ENCODE data around the gene DAPK2. TPM values are rescaled to one million over a fixed set of nuclear protein-coding genes. Genes with fewer than 3 reads are reported as not detected.

Gene DAPK2
- total and polyA plus RNA-seq, 2 of the 13 experiments (the other 11 are each of a cell fraction or from before 2014, with no cell fraction given), result 0.33 to 0.63 TPM

GRCh38 chr15:63971904-63972303 lies 74.4 kb downstream of the DAPK2 start (continued):
- TF ChIP-seq CSRNP2 (CRISPR knock-in tag; conservative IDR thresholded peaks at IDR 0.05; ENCODE audit: low read depth) (no peak), ZNF44 (CRISPR knock-in tag; IDR thresholded peaks at IDR 0.05) (no peak)

- no peak overlapping the region for H3K9ac ChIP-seq (ENCODE audit: insufficient read depth, low read depth, low read length)
- POLR2A ChIA-PET, result no interaction called here
- peaks cover 9% of the 10 kb centered on the region for H3K4me1 ChIP-seq (ENCODE audit: insufficient read depth, low read length)
- H3K9me3 ChIP-seq (ENCODE audit: low read length), result no peaks in the 10 kb centered on the region
- no TSS peak for BruUV-seq (replicated peaks)
- H3K4me3 ChIP-seq (replicated peaks in 1 of 3; ENCODE audit: insufficient read depth in 1 of 3, low read depth in 2 of 3, low read length in 3 of 3), result no peak overlapping the region
- H2AFZ ChIP-seq (ENCODE audit: low read length), result no peak overlapping the region
- no peaks in the 10 kb centered on the region for H3K36me3 ChIP-seq (replicated peaks in 1 of 2; ENCODE audit: control insufficient read depth in 1 of 2, insufficient read depth in 2 of 2, low read length in 2 of 2)
- H3K27ac ChIP-seq (ENCODE audit: extremely low read length, insufficient read depth, low read length), result no peak overlapping the region
- H4K20me1 ChIP-seq (ENCODE audit: insufficient read depth, low read length), result no peaks in the 10 kb centered on the region
- CTCF ChIA-PET (ENCODE audit: low intra/inter-chr PET ratio, low total read pairs), result no interaction called here
- WGBS (ENCODE audit: low lambda C conversion rate), result 0% methylated on average over 2 of the region's 2 CpGs
- H3K4me2 ChIP-seq (ENCODE audit: low read depth, low read length), result no peak overlapping the region
- TF ChIP-seq SIN3A (IDR thresholded peaks at IDR 0.05; ENCODE audit: borderline replicate concordance, low read depth, low read length), result no peak
- FAIRE-seq (no peak), ATAC-seq (no peak), DNase-seq (ENCODE audit: low spot score) (no peak)
- H3K27me3 ChIP-seq (ENCODE audit: control insufficient read depth in 1 of 2, insufficient read depth in 2 of 2, low read length in 2 of 2), result no peaks in the 10 kb centered on the region
- intact Hi-C loops (cut with micrococcal nuclease; ENCODE audit: unreplicated experiment) (no loop called here), in situ Hi-C loops (cut with HindIII; ENCODE audit: extremely low pct_ligation_motif_present, low pct_unique_long_range_greater_than_20kb) (no loop called here)
- no peaks in the 10 kb centered on the region for H3K79me2 ChIP-seq (ENCODE audit: insufficient read depth, low read length)
Observed at GRCh38 chr15:63971427-63971805, 74.9 kb downstream of the DAPK2 start.

GRCh38 chr15:63970621-63971426 lies 75.5 kb downstream of the DAPK2 start:
- in situ Hi-C loops (cut with HindIII; ENCODE audit: extremely low pct_ligation_motif_present, low pct_unique_long_range_greater_than_20kb), result no loop called here
- no peak overlapping the region for H3K9ac ChIP-seq (ENCODE audit: insufficient read depth, low read depth, low read length)
- no peak overlapping the region for H3K27ac ChIP-seq (ENCODE audit: extremely low read length, insufficient read depth, low read length)
- ChIA-PET POLR2A (no interaction called here), CTCF (ENCODE audit: low intra/inter-chr PET ratio, low total read pairs) (no interaction called here)
- H3K4me1 ChIP-seq (ENCODE audit: insufficient read depth, low read length), result peaks cover 9% of the 10 kb centered on the region
- no peak for DNase-seq (ENCODE audit: low spot score)
- WGBS (ENCODE audit: low lambda C conversion rate), result 71% methylated on average over 2 of the region's 3 CpGs
- H3K36me3 ChIP-seq (replicated peaks in 1 of 2; ENCODE audit: control insufficient read depth in 1 of 2, insufficient read depth in 2 of 2, low read length in 2 of 2), result no peaks in the 10 kb centered on the region
- no peak overlapping the region for H2AFZ ChIP-seq (ENCODE audit: low read length)
- H3K27me3 ChIP-seq (ENCODE audit: control insufficient read depth in 1 of 2, insufficient read depth in 2 of 2, low read length in 2 of 2), result no peaks in the 10 kb centered on the region
- no peak for ATAC-seq
- H3K4me3 ChIP-seq (replicated peaks in 1 of 3; ENCODE audit: insufficient read depth in 1 of 3, low read depth in 2 of 3, low read length in 3 of 3), result no peak overlapping the region
- no peaks in the 10 kb centered on the region for H3K9me3 ChIP-seq (ENCODE audit: low read length)
- no peak overlapping the region for H3K4me2 ChIP-seq (ENCODE audit: low read depth, low read length)
- intact Hi-C loops (cut with micrococcal nuclease; ENCODE audit: unreplicated experiment), result no loop called here
- H3K79me2 ChIP-seq (ENCODE audit: insufficient read depth, low read length), result no peaks in the 10 kb centered on the region
- BruUV-seq (replicated peaks), result no TSS peak
- no peaks in the 10 kb centered on the region for H4K20me1 ChIP-seq (ENCODE audit: insufficient read depth, low read length)
- FAIRE-seq, result no peak
- no peak for TF ChIP-seq FIP1L1 (IDR thresholded peaks at IDR 0.05; ENCODE audit: borderline replicate concordance, insufficient read depth, low read depth, low read length)
- TF ChIP-seq ZBTB44 (CRISPR knock-in tag; IDR thresholded peaks at IDR 0.05), result no peak
- no peak for TF ChIP-seq ZNF503 (CRISPR knock-in tag; IDR thresholded peaks at IDR 0.05)
- TF ChIP-seq PATZ1 (CRISPR knock-in tag; IDR thresholded peaks at IDR 0.05), result no peak
- TF ChIP-seq ATRX (CRISPR knock-in tag; IDR thresholded peaks at IDR 0.05; ENCODE audit: borderline replicate concordance), result no peak

All from HepG2 (cell line).